Retinal pigment epithelial cell (primary cell): Measurements from ENCODE around the gene BACE2.

ENCODE experiments used
- DNase-seq: peaks from one replicate; pipeline ENCODE4 v3.0.0-alpha.2; 2010; ENCODE audit warnings: low read depth
- H3K4me3 ChIP-seq: 2 replicates; pipeline ENCODE4 v1.5.1; 2011; ENCODE audit warnings: mild to moderate bottlenecking, low read length, control low read depth, moderate library complexity
- TF ChIP-seq, protein P1 (sequence below): conservative IDR thresholded peaks from 2 replicates; pipeline ENCODE4 v1.5.1; 2011; ENCODE audit warnings: low read depth, low read length, control low read depth, inconsistent platforms

BACE2 gene

DNA sequence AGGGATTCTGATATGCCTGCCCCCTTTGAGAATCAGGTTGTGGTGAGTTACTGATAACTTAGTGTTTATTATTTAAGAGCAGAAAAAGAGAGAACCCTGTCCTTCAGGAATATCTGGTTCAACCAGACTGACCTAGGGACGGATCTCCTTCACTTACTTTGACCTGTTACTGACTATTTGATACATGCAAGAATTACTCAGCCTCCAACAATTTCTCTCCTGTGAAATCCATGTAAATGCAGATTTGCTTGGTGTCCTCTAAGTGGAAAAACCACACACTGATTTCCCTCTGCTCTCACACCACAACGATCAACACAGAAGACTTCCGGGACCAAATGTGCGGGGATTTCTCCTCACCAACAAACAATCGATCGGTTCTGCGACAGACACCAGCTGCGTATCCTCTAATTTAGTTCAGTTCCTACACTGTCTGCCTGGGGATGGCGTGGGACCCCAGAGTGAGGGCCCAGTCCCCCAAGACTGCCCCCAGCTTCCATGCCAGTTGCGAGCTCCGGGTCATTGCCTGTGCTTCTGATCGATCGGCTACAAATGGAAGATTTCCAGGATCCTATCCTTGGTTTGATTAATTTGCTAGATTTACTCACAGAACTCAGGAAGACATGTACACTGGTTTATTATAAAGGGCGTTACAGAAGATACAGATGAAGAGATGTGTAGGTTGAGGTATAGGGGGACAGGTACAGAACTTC, 51.7 kb downstream of the BACE2 start:
- no peak overlapping the region for H3K4me3 ChIP-seq
- DNase-seq: no peak
- TF ChIP-seq, protein P1, sequence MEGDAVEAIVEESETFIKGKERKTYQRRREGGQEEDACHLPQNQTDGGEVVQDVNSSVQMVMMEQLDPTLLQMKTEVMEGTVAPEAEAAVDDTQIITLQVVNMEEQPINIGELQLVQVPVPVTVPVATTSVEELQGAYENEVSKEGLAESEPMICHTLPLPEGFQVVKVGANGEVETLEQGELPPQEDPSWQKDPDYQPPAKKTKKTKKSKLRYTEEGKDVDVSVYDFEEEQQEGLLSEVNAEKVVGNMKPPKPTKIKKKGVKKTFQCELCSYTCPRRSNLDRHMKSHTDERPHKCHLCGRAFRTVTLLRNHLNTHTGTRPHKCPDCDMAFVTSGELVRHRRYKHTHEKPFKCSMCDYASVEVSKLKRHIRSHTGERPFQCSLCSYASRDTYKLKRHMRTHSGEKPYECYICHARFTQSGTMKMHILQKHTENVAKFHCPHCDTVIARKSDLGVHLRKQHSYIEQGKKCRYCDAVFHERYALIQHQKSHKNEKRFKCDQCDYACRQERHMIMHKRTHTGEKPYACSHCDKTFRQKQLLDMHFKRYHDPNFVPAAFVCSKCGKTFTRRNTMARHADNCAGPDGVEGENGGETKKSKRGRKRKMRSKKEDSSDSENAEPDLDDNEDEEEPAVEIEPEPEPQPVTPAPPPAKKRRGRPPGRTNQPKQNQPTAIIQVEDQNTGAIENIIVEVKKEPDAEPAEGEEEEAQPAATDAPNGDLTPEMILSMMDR: no peak

- no peak for DNase-seq
- no peak overlapping the region for H3K4me3 ChIP-seq
- TF ChIP-seq, protein P1: no peak
Measured at GRCh38 chr21:41220208-41220733, 52.3 kb downstream of the BACE2 start.

GRCh38 chr21:41222247-41223068, 54.5 kb downstream of the BACE2 start:
- TF ChIP-seq, protein P1: no peak
- DNase-seq: no peak
- no peak overlapping the region for H3K4me3 ChIP-seq

DNA sequence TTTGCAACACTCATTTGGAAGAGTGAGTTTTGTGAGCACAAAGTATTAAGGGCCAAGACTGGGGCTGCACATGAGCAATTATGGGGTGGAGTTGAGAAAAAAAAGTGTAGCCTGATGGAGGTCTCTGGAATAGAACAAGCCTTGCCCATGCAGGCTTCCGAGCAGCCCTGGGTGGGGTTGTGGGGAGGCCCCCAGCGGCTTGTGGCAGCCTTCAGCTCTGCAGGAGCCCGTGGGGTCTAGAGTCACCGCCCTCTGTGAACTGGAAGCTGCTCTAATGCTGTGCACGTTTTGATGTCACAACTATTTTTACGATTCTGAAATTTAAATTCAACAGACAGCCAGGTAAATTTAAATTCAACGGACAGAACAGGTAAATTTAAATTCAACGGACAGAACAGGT, 58.9 kb downstream of the BACE2 start:
- DNase-seq: no peak

DNA sequence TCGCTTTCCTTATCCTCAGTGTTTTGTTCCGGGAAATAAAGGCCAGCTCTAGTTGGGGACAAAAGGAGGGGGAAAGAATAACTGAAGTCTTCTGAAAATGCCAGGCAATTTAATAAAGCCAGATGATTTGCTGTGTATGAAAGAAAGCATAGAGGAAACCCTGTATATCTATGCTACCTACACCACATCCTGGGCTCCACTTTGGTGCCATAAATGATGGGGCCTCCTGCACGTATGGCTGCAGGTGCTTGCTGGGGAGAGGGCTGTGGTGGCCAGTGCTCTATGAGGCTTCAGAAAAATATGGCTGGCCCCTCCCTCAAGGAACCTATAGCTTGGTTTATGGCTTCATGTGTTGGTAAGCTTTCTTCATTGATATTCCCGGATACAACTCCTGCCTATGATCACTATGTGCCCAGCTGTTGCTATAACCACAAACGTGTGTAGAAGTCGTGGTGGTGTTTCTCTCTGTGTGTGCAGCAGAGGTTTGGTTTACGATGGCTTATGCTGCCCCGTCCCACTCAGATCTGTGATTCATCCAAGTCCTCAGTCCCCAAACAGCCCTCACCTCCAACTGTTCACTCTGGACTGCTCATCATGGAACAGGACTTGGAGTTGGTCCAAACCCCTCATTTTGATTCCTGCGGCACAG, 59.5 kb downstream of the BACE2 start:
- TF ChIP-seq, protein P1: no peak
- DNase-seq: no peak
- no peak overlapping the region for H3K4me3 ChIP-seq

More for the DNA sequence above, 58.9 kb downstream of the BACE2 start:
- no peak overlapping the region for H3K4me3 ChIP-seq
- TF ChIP-seq, protein P1: no peak

DNA sequence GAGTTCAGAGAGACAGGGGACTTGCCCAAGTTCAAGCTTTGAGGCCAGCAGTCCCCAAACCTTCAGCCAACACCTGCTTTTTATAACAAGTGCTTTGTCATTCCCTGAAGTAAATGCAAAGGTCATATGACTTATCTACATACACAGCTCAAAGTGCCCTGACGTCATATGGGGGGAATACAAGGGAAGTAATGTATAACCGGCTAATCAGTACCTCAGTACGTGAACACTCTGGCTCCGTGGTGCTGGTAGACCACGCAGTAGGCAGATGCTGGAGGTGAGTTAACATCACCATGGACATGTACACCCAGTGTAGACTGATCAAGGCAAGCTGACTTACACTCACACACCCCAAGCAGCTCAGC, 60.0 kb downstream of the BACE2 start:
- DNase-seq: no peak
- TF ChIP-seq, protein P1: no peak

More for the DNA sequence above, 60.0 kb downstream of the BACE2 start:
- no peak overlapping the region for H3K4me3 ChIP-seq
